BJ (cell line): Measurements from ENCODE around the gene MIER2. TPM values are rescaled to one million over a fixed set of nuclear protein-coding genes. Genes with fewer than 3 reads are reported as not detected.

ENCODE experiments used
- CTCF ChIA-PET: fragments of 350-600 bp; formaldehyde crosslinking; extraction: SDS; loops from one replicate; lab custom pipeline; 2021; ENCODE audit warnings: antibody characterized with exemption, inconsistent platforms; lab: Yijun Ruan, JAX
- POLR2A ChIA-PET: fragments of 300-600 bp; sonication (Branson Sonifier 250); formaldehyde crosslinking; extraction: SDS; loops from one replicate; lab custom pipeline; 2021; ENCODE audit warnings: antibody characterized with exemption; lab: Charles Lee
- DNase-seq: peaks from one replicate; pipeline ENCODE4 v3.0.0-alpha.2; 2011; ENCODE audit warnings: low read depth
- H3K27me3 ChIP-seq: 2 replicates; pipeline ENCODE4 v1.6.0; 2011; ENCODE audit warnings: low read length; ENCODE audit not compliant: control insufficient read depth, insufficient read depth
- H3K36me3 ChIP-seq: 2 replicates; pipeline ENCODE4 v1.5.1; 2011; ENCODE audit warnings: low read length; ENCODE audit not compliant: control insufficient read depth, insufficient read depth
- H3K4me3 ChIP-seq: 2 replicates; pipeline ENCODE4 v1.5.1; 2011; ENCODE audit warnings: low read depth, mild to moderate bottlenecking, control low read depth, low read length
- CTCF ChIP-seq: IDR thresholded peaks from 2 replicates; pipeline ENCODE4 v1.5.1; 2011; ENCODE audit warnings: low read depth, mild to moderate bottlenecking, control low read depth, inconsistent platforms, low read length, moderate library complexity; ENCODE audit not compliant: insufficient read depth
- polyA plus RNA-seq: library from polyadenylated mRNA; depleted of rRNA; stranded (reverse); fragments of >200 nt; gene quantifications from 2 replicates; pipeline ENCODE4 v1.2.3, GENCODE V29; 2011

The MIER2 gene
- polyA plus RNA-seq, 1 experiment = 14.8 TPM

- POLR2A ChIA-PET = no interaction called here
Measured at GRCh38 chr19:296476-297225, 47.9 kb downstream of the MIER2 start.

GRCh38 chr19:295687-296370, 48.8 kb downstream of the MIER2 start:
- peaks cover 15% of the 10 kb centered on the region for H3K27me3 ChIP-seq
- ChIA-PET CTCF (interaction anchor here (1.0 to 1.8 kb wide), 8 partner anchors 9 to 211 kb away, joined by 3 to 13 read pairs (median 4); no protein-coding TSS in a partner anchor), POLR2A (no interaction called here)
- H3K36me3 ChIP-seq = no peaks in the 10 kb centered on the region
- TF ChIP-seq CTCF = no peak
- H3K4me3 ChIP-seq = no peak overlapping the region
- no peak for DNase-seq

More at GRCh38 chr19:296476-297225, 47.9 kb downstream of the MIER2 start:
- no peak for DNase-seq
- Histone ChIP-seq H3K27me3 (peaks cover 15% of the 10 kb centered on the region), H3K4me3 (no peak overlapping the region), H3K36me3 (no peaks in the 10 kb centered on the region)
- CTCF ChIA-PET = interaction anchor here (1.4 to 1.8 kb wide), 5 partner anchors 10 to 183 kb away, joined by 4 to 13 read pairs (median 7); no protein-coding TSS in a partner anchor
- TF ChIP-seq CTCF = no peak

DNA sequence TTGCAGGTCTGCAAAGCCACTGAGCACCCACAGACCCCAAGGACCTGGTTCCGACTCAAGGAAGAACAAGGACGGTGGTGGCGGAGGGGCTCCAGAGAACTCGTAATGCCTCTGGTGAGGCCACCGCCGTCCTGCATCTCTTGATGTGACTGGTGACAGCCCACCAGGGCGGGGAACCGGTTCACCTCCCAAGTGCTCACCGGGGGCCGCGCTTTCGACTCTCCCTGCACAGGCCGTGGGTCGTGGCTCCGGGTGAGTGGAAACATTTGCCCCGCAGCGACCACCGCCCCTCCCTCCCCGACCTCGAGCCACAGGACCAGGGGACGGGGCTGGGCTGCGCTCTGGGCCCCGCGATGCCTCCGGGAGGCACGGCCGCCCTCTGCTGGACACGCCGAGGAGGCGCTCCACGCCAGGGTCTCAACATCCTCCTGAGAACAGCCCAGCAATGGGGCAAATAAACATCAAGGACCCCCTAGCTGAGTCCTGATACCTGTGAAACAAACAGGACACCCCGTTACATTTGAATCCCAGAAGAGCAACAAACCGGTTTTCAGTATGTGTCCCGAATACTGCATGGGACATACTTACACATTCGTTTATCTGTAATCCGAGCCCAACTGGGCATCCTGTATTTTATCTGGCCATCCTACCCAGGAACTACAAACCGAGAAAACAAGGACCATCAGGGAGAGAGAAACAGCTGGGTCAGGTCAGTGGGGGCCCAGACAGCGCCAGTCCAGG, 49.5 kb downstream of the MIER2 start:
- peak; percentile 91 for TF ChIP-seq CTCF
- CTCF ChIA-PET = interaction anchor here (0.8 to 1.8 kb wide), 9 partner anchors 8 to 211 kb away, joined by 3 to 13 read pairs (median 4); no protein-coding TSS in a partner anchor
- H3K36me3 ChIP-seq = no peaks in the 10 kb centered on the region
- H3K4me3 ChIP-seq = peak overlapping the region; percentile 7; the same call in 1 of the 2 replicates
- DNase-seq = no peak
- peaks cover 15% of the 10 kb centered on the region for H3K27me3 ChIP-seq
- POLR2A ChIA-PET = no interaction called here

DNA sequence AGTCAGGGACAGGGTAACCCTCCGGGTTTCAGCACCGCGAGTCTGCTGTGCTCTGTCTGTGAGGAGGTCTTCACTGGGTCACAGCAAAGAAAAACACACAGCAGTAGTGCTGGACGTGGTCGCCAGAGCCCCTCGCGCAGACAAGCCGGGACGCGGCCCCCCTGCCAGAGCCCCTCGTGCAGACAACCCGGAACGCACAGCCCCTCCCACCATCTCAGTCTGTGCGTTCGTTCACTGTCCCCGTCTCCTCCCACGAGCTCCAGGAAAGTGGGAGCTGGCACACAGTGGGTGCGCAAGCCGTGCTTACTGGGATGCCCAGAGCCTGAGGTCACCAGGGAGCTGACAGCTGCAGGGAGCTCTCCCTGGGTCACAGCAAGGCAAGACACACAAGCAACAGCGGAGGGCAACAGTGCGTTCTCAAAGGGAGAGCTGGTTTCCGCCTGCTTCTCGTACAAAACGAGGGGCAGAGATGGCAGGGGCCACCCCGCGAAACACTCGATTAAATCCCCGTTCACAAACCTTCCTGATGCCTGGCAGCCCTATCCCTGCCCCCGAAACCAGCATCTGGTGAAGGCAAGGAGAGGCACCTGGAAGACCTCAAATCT, 50.2 kb downstream of the MIER2 start:
- no peak for DNase-seq
- ChIA-PET CTCF (interaction anchor here (0.6 to 1.7 kb wide), 7 partner anchors 8 to 212 kb away, joined by 3 to 13 read pairs (median 3); no protein-coding TSS in a partner anchor), POLR2A (no interaction called here)
- TF ChIP-seq CTCF = no peak
- H3K4me3 ChIP-seq = no peak overlapping the region
- peaks cover 15% of the 10 kb centered on the region for H3K27me3 ChIP-seq
- no peaks in the 10 kb centered on the region for H3K36me3 ChIP-seq
